Stimulated activated CD4-positive, alpha-beta T cell treated with anti-CD3 and anti-CD28 coated beads, Interleukin-4, amount 100 ng/mL, for 4 hours (primary cell): ENCODE data around the gene PDLIM5.

Source experiments
- DNase-seq, 2 experiments: peaks; one replicate each; pipeline ENCODE4 v3.0.0-alpha.2; 2020

The PDLIM5 gene

DNA sequence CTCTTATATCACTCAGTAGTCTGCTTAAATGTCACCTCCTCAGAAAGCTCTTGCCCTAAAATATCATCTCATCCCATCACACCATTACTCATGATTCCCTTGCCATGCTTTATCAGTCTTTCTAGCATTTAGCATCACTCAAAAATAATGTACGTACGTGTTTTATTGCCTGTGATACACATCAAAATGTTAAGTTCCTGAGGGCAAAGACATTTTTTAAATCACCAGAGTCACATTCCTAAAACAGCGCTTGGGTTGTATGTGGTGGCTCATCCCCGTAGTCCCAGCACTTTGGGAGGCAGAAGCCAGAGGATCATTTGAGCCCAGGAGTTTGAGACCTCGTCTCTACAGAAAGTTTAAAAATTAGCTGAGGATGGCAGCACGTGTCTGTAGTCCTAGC, 21.3 kb upstream of the PDLIM5 start:
- no peak for DNase-seq

DNA sequence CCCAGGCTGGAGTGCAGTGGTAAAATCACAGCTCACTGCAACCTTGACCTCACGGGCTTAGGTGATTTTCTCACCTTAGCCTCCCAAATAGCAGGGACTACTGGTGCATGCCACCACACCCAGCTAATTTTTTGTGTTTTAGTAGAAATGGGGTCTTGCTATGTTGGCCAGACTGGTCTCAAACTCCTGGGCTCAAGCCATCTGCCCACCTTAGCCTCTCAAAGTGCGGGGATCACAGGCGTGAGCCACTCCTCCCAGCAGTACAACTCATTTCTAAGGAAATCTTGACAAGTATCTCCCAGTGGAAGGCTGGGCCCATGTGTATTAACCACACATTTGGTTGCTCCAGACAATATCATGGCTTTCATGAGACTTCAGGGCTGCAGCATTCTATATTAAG, 20.4 kb upstream of the PDLIM5 start:
- DNase-seq: no peak

GRCh38 chr4:94434505-94434904, 17.2 kb upstream of the PDLIM5 start:
- no peak for DNase-seq

GRCh38 chr4:94435874-94436273, 15.9 kb upstream of the PDLIM5 start:
- DNase-seq: no peak

DNA sequence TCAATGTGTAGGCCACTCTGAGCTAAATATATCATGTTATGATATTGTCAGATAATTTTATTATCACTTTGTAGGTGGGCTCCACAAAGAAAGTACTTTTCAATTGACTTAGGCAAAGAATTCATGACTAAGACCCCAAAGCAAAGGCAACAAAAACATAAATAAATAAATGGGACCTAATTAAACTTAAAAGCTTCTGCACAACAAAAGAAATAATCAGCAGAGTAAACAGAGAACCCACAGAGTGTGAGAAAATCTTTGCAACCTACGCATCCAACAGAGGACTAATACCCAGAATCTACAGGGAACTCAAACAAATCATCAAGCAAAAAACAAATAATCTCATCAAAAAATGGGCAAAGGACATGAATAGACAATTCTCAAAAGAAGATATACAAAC, 15.2 kb upstream of the PDLIM5 start:
- no peak for DNase-seq

DNA sequence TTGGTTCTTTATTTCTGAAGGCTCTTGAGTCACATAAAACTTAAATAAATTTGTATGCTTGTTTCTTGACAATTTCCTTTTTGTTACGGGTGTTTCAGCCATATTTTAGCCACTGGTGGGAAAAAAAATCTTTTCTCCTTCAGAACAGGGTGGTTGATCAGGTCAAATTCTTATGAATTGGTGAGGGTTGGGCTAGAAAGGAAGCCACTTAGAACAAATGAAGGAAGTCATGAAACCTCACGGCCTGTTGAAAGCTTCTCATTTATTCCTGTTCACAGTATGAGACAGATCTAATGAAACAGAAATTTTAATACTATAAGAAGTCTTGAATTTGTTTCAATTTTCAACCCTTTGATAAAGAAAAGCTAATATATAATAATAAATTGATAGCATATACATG, 12.1 kb upstream of the PDLIM5 start:
- no peak for DNase-seq

- no peak for DNase-seq
Observed at GRCh38 chr4:94441838-94442237, 9.9 kb upstream of the PDLIM5 start.

GRCh38 chr4:94442251-94442650, 9.5 kb upstream of the PDLIM5 start:
- DNase-seq: no peak

GRCh38 chr4:94446386-94446785, 5.4 kb upstream of the PDLIM5 start:
- DNase-seq: no peak

DNA sequence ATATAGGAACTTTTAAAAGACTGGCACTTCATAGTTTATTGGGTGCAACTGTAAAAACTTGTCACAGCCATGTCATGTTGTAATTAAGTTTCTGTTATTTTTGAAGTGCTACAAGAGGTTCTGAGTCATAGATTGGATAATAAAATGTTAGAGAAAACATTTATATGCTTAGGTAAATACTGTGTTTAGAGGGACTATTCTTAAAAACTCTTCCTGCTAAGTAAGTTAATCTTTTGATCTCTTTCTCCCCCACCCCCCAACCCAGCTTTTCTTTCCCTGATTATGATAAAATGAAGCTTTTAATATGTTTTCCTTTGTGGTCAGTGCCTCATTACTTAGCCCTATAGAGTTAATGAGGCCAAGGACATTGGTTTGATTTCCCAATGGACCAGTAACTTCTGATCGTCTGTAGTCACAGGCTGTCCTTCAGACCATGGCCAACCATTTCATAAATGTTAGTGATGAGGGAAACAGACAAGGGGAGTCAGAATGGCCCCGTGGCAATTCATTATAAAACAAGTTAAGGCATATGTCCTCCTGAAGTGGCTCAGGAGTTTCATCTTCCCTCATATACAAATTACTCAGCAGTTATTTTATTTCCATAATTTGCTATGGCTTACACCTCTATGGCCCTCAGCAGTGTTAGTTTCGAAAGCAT, 3.9 kb upstream of the PDLIM5 start:
- DNase-seq: no peak

DNA sequence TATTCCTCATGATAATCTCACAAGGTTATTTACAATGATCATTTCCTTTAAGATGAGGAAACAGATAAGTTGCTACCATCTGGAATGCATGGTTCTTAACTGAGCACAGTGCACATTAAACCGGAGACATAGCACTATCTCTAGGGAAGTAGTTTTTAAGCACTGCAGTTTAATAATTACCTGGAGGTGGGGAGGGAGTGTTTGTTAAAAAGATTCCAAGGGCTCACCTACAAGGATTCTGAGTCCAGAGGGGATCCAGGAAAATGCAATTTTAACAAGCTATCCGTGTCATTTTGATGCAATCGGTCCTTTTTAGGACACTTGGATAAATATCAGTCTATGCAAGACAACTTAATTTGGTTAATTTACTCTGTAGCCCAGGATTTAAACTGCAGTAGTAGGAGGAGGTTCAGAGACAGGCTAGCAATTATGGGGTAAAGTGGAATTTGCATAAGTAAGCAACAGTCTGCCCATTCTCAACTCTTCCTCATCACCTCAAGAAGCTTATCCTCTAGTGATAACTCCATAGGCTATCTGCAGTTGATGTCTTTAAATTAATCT, 2.8 kb upstream of the PDLIM5 start:
- no peak for DNase-seq

DNA sequence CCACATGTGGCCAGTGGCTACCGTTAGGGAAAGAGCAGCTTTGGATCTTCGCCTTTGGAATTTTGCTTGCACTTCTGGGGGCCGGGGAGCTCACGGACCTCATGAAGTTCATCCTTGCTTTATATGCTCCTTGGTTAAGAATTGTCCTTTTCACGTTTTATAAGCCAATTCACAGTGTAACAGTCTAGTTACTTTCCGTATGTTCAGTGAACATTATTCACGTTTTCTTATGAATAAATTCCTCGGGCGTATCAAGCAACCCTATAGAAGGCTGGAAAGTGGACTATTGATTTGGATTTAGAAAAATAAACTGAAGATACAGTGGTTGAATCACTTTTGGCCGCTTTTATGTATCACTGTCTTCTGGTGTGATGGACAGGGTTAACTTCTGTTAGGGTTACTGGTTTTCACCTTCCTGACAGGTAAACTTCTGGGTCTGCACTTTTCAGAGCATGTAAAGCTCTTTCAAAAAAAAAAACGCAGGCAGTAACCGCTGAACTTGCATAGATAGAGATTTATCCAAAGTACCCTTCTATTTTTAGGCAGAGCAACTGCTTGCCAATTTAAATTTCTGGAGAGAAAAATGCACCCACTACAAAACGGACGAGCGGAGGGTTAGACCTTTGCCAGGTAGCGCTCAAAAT, 569 bp upstream of the PDLIM5 start:
- no peak for DNase-seq

- DNase-seq: peak in 1 of 2 experiments; percentile 8
Observed at GRCh38 chr4:94452476-94453371, 982 bp downstream of the PDLIM5 start.

DNA sequence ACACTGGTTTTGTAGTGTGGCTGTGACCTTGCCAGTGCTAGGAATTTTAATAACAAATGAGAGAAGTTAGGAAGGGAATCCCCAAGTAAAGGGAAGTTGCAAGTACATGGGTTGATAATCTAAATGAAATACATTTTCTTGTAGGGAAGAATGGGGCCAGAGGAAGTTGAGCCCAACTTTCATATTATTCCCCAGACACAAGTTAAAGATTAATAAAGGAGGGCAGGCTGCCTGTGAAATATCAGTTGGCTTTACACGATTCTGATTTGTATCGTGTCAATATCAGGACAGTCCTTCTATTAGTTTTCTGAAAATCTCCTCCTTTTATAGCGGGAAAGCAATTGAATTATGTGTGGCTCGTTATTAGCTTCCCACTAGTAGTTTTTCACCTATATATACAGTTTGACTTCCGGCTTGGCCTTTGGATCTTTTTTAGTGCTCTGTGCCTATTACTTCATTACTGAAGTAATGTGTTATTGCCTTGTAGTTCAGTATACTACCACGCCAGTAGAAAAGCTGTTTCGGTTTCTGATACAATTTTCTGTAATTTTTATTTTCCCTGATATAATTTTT, 1.7 kb downstream of the PDLIM5 start:
- no peak for DNase-seq

- no peak for DNase-seq
Observed at GRCh38 chr4:94454405-94454804, 2.7 kb downstream of the PDLIM5 start.

DNA sequence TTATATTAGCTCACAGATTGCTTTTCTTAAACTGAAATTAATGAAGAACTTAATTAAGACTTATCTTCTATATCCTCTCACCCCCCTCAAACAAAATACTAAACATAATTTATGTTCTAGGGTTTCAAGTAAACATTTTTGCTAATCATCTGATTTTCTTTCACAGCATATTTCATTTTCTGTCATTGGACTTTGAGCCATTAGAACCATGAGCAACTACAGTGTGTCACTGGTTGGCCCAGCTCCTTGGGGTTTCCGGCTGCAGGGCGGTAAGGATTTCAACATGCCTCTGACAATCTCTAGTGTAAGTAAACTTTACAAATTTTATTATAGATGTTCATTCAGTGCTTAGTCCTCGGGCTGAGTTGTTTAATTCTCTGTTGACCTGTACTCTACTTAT, 3.3 kb downstream of the PDLIM5 start:
- no peak for DNase-seq

DNA sequence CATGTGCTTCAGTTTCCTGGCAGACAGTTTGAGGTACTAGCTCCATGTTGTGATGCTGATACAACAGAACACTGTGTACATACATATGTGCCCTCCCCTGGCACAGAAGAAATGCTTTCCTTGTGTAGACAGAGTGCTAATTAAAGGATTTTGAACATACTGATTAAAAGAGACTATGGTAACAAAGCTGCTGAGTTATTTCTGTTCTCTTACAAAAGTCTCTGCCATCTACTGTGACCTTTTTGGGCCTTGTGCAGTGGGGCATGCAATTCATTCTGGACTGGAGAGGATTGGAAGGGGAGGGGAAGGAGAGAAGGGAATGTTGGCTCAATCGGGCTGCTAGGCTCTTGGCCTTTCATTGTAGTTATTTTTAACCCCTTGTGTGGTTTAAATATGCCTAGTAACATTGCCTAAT, 6.0 kb downstream of the PDLIM5 start:
- DNase-seq: no peak

DNA sequence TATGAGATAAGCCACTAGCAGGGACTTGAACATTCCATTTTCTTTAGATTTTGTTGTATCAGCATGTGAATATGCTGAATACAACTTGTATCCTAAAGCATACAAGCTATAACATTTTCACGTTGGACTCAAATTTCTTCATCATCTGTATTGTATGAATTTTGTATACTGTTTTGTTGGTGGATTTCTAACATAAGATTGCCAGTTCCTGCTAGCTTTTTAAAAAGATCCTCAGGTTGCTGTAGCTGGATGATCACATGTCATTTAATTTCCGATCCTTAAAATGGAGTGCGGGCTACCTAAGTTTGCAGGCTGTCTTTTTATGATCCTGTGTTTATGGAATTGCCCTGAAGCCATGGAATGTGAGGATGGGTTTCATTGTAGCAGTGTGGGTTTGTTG, 6.9 kb downstream of the PDLIM5 start:
- DNase-seq: no peak

DNA sequence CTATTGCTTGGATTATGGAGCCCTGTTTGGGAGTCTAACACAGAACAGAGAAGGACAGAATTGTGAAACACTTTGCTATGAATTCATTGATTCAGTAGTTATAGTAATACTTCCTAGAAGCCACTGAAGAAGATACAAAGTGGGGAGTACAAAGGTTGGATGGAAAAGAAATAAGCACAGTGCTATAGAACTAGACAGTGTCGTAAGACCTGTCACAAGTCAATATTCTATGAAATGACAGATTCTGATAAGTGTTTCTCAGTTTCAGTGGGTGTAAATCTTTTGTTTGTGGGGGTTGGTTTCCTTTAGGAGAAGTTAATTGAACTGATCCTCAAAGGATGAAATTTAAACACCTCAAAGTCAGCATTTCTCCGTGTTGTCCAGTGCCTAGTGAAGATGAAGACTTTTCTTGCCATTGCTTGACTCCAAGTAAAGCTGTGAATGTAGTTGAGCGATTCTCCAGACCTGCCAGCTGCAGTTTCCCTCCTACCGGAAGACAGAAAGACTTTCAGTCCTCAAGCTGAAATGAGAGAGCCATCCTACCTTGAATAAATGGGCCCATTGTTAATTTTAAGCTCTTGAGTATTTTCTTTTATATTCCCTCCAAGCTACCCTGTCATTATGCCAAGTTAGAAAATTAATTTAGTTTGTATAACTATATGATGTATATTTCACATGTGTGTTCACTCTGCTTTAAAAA, 7.9 kb downstream of the PDLIM5 start:
- no peak for DNase-seq

- no peak for DNase-seq
Observed at GRCh38 chr4:94461506-94461905, 9.8 kb downstream of the PDLIM5 start.

GRCh38 chr4:94462572-94462971, 10.8 kb downstream of the PDLIM5 start:
- DNase-seq: no peak

- no peak for DNase-seq
Observed at GRCh38 chr4:94463771-94464170, 12.0 kb downstream of the PDLIM5 start.

DNA sequence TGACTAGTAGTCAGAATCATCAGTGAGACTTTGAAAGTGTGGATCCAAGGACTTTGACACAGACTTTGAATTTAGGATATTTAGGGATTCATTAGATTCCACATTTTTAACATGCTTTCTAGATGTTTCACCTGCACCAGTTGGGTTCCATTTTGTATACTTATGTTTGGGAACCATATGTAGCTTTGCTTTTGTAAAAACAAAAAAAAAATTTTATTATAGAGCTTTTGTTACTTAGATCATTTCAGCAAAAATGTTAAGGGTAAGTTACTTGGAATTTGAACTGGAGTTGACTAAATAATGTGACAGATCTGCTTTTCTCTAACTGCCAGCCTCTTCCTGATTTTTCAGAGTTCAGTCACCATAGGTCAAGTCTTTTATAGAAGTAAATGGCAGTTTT, 14.6 kb downstream of the PDLIM5 start:
- no peak for DNase-seq
